NCI-H345 treated with DMSO at 0.1 percent for 48 hours (cell line): ENCODE results near the gene WFIKKN2.

Experiments
- DNase-seq: peaks from one replicate; lab custom pipeline; 2025; ENCODE audit not compliant: unreplicated experiment; lab: John Stamatoyannopoulos, UW

Gene WFIKKN2

DNA sequence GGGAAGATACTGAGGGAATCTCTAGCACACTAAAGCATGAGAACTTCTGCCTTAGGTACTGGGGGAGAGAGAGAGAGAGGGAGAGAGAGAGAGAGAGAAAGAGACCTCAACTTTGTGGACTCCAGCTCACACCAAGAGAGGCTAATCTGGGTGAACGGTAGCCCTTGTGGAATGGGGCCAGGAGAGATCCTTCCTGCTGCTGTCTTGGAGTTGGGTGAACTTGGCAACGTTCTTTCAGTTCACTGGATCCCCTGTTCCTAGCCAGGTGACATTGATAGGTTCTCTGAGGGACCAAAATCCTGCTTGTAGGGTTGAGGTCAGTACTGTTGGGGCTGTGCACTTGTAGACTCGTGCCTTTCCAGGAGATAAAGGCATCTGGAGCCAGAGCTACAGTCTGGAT is 26.5 kb upstream of the WFIKKN2 start:
- DNase-seq = no peak

DNA sequence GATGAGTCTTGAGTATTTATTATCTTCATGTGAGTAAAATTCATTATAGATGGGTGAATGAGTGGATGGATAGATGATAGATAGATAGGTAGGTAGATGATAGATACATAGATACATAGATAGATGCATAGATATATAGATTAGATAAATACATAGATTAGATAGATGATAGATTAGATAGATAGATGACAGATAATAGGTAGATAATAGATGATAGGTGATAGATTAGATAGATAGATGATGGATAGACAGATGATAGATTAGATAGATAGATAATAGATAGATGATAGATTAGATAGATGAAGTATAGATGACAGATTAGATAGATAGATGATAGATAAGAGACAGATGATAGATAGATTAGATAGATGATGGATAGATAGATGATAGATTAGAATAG is 21.8 kb upstream of the WFIKKN2 start:
- DNase-seq = no peak

DNA sequence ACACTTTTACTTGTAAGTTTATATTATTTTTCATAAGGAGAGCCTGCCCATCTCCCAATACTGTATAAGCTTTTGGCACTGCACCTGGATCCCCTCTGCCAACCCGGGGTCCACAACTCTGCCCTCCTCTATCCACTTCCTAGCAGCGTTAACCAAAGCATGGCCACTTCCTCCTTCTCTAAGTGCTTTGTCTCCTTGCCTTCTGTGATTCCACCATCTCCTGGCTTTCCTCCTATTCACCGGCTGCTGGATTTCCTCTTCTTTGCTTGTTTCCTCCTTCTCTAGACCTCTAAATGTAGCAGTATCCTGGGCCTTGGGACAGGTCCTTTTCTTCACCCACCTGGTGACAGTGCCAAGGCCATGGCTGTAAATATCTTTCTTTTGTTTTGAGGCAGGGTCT is 20.0 kb upstream of the WFIKKN2 start:
- DNase-seq = no peak

DNA sequence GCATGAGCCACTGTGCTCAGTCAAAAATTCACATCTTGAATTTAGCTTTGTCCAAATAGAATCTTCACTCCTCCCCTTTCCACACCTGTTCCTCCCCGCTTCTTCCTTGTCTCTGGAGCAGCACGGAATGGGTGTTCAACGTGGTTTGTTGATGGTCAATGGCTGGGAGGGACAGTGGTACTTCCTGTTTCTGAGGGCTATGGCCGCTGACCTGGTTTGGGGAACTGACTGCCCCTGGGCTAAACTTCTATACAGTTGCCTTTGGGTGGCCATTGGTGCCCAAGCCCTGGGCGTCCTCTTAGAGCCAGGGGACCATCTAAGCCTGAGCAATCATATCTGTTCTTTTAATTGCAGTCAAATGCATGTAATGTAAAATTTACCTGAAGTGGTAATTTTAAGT is 19.1 kb upstream of the WFIKKN2 start:
- DNase-seq = no peak

DNA sequence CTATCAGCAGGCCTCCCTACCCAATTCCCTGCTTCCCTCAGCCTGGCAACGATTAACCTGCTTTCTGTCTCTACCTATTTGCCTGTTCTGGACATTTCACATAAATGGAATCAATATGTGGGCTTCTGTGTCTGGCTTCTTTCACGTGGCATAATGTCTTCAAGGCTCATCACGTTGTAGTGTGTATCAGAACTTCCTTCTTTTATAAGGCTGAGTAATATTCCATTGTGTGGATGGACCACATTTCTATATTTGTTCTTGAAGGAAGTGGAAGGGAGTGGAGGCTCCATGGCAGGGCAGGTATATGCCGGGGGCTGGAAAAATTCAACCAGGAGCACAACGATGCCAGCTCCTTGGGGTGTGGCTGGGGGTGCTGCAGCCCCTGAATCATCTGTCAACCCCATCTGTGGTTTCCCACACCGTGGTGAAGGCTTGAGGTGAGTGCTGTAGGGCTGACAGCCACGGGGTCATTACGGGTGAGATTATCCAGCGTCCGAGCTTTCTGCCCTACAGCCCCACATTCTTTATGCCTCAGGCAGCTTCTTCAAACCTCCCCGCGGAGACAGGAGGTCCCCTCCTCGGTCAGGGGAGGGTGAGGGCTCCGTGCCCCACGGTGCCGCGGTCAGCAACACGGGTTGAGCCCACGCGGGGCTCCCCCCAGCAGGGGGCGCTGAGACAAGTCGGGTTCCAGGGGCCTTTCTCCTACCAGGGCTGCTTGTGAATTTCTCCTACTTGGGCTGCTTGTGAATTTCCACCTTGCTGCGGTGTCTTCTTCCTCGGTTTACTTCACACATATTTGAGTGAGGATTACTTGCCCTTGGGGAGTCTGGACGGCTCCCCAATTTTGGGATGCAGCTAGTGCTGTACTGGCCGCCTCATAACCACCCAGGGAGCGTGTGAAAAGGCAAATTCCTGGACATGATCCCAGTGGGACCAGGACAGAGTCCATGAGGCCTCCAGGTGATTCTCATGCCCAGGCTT is 18.3 kb upstream of the WFIKKN2 start:
- DNase-seq = no peak

DNA sequence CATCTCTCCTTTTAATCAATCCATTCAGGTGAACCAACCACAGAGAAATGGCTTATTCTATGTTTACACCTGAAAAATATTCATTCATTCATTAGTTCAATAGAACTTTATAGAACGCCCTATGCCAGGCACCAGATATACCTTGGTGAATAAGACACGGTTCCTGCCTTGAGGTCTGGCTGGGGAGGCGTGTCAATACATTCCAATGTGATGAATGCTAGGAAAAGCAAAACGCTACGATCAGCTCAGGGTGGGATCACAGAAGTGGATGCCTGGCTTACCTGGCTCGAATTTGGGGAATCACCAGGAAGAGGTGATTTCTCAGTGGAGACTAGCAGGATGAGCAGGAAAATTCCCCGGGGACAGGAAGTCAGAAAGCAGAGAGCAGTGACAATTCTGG is 17.5 kb upstream of the WFIKKN2 start:
- no peak for DNase-seq

DNA sequence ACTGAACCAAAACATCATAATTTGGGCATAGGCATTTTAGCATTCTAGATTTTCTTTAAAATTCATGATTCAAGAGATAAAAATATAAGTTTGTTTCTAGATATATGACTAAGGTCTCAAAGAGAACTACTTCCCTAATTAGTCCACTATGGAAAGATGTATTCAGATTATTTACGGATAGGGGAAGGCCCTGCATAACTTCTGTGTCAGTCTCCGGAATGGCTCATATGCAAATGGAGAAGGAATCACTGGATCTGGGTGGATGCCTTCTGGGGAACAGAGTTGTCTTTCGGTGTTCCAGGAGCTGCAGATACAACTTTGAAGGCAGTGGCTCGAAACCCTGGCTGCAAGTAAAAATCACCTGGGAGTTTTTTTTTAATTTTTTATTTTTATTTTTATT is 17.1 kb upstream of the WFIKKN2 start:
- DNase-seq = no peak

DNA sequence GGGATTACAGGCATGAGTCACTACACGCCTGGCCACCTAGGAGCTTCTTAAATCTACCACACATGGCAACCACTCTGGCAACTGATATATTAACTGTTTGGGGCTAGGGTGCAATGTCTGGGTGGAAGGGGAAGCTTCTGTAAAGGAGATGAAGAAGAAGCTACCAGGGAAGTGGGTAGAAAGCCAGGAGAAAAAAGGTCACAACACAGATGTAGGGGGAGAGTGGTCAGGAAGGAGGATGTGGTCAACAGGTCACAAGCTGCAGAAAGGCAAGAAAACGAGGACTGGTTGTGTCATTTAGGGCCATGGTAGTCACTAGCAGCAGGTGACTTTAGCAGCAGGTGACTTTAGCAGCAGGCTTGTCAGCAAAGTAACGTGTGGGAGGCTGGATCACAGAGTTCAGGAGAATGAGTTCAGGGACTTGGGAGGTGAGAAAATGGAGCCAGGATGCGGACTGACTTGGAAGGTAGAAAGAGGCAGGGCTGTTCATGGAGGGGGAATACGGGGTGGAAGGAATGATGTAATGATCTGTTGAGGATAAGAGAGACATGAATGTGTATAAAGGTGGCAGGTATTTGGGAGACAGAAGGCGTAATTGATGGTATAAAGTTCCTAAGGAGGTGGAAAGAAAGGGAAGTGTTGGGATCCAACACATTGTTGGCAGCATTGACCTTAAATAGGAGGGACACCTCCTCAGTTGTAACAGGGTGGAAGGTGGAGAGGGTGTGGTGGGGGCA is 16.3 kb upstream of the WFIKKN2 start:
- no peak for DNase-seq

DNA sequence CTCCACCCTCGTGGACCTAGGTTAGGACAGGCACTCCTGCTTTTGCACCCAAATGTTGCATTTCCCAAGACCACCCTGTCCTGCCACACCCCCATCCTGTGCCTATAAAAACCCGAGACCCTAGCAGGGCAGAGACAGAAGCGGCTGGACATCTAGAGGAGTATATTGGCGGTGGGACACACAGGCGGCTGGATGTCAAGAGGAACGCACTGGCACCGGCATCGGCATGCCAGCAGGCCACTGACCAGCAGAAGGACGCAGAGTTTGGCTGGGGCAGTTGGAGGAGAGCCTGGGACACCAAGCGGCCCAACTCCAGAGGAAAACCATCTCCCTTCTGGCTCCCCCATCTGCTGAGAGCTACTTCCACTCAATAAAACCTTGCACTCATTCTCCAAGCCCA is 14.7 kb upstream of the WFIKKN2 start:
- no peak for DNase-seq

DNA sequence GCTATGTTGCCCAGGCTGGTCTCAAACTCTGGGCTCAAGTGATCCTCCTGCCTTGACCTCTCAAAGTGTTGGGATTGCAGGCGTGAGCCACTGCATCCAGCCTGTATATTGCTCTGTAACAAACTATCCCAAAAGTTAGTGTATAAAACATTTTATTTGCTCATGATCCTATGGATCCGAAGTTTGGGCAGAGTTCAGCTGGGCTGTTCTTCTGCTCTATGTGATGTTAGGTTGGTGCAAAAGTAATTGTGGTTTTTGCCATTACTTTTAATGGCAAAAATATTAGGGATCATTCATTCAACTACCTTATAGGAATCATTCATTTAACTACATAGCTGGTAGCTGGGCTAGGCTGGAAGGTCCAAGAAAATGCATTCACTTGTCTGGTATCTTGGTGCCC is 12.8 kb upstream of the WFIKKN2 start:
- DNase-seq = no peak

DNA sequence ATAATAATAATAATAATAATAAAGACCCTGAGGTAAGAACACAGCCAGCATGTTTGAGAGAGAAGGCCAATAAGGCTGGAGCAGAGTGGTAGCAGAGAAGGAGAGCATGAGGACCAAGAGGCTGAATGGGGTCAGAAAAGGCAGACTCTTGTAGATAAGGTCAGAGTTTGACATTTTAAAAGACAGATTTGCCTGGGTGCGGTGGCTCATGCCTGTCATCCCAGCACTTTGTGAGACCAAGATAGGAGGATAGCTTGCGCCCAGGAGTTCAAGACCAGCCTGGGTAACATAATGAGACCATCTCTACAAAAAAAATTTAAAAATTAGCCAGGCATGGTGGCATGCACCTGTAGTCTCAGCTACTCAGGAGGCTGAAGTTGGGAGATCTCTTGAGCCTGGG is 11.0 kb upstream of the WFIKKN2 start:
- no peak for DNase-seq

DNA sequence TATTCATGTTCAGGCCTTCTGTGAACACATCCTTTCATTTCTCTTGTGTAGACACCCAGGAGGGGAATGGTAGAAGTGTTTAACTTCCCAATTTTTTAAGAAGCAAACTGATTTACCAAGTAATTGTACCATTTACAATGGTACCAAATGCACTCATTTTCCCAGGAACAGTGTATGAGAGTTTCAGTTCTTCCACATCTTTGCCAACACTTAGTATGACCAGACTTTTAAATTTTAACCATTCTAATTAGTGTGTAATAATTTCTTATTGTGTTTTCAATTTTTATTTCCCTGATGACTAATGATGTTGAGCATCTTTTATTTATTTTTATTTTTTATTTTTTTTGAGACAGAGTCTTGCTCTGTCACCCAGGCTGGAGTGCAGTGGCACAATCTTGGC is 10.2 kb upstream of the WFIKKN2 start:
- no peak for DNase-seq

DNA sequence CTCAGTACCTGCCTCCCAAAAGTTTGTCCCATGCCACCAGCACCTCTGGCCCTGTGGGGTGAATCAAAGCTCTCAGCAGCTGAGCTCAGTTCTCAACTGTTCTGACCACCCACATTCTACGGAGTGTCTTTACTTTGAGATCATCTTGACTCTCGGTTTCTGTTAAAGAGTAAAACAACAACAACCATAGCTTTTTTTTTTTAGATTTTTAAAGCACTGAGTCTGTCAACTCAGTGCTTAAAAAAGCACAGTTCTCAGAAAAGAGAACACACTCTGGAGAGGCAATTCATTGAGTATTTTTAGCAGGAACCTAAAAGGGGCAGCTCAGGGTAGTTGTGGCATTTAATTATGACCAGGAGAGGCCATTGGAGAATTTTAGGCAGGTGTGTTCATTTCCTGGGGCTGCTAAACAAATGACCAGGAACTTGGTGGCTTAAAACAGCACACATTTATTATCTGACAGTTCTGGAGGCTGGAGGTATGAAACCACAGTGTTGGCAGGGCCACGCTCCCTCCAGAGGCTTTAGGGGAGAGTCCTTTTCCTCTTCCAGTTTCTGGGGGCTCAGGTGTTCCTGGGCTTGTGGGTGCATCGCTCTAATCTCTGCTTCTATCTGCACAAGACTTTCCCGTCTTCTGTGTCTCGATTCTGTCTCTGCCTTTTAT is 6.7 kb upstream of the WFIKKN2 start:
- DNase-seq = no peak

DNA sequence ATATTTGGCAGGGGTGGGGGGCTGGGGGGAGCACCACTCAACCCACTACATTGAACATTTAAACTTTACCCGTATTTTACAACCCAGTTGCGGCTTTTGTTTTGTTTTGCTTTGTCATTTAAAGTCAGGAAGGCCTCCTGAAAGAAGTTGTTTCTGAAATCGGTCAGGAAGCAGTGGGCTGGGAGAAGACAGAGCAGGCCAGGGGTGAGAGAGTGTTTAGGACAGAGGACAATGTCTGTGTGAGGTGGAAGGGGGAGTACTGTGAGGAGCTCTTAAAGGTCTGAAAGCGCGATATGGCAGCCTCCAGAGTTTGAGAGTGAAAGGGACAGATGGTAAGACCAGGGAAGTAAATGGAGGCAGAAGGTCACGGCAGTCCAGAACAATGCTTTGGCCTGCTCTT is 6.1 kb upstream of the WFIKKN2 start:
- DNase-seq = no peak

DNA sequence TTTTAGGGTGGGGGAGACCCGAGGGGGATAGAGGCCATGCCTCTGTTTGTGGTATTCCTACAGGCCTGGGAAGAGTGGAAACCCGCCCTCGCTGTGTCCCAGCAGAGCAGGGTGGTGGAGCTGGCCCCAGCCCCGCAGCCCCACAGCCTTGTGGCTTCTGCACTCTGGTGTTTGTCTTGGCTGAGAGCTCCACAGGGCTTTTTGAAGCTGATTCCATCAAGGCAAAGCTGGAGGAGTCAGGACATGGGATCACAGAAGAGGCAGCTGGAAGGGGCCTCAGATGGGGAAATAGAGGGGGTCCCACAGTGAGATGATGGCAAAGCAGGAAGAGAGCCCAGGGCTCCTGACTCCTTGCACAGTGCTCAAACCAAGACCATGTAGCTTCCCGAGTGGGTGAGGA is 5.0 kb upstream of the WFIKKN2 start:
- DNase-seq = no peak

DNA sequence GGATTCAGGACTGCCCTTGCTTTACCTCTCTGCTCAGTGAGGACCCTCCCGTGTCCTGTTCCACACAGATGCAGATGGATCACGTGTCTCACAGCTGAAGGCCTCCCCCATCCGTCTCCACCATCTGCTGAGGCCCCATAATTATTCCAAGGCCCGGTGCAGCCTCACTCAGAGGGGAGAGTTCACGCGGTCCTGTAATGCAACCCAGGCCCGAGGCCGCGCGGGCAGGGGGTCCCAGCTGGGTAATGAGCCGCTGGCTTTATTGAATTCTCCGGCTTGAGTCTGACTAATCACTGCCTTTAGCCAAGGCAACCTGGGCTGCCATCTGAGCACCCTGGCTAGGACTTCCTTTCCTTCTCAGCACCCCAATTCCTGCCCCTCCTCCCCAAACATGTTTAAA is 4.4 kb upstream of the WFIKKN2 start:
- no peak for DNase-seq

DNA sequence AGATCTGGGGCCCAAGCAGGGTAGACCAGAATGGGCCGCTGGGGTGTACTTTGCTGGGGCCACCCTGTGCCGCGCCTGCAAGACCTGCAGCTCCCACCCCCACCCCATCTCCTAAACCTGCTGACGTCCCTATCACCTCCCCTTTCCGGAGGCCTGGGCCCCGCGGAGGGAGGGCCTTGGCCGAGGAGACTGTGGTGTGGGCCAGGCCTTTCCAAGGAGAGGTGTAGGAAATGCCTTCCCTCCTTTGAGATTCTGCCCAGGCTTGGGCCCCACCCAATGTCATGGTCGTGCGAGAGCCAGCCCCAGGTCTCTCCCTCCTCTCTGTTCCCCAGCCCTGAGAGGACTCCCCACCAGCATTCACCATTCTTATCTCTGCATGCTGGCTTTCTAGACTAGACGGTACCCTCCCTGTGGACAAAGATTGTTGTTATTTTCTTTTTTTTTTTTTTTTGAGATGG is 3.9 kb upstream of the WFIKKN2 start:
- no peak for DNase-seq

DNA sequence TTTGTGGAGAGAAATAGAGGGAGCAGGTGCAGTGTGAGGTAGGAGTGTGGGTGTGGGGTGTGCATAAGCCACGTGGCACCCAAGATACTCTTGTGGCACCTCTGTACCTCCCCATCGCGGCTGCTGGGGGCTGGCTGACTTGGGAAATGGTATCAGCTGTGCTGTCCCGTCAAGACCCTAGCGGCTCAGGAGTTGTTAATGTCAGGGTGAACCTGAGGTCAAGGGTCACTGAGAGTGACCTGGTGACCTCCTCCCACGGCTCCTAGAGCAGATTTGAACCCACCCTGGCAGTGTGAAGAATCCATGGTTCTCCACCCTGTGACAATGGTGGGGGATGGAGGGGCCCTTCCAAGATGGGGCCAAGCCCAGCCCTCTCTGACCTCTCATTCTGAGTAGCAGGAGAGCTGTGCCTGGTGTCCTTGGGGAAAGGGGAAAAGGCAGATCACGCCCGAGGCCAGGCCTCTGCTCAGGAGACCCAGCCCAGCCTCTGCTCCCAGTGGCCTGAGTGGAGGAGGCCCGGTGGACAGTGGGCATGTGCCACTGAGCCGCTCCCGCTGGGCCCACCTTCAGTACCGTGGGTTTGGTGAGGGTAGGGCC is 3.0 kb upstream of the WFIKKN2 start:
- no peak for DNase-seq

DNA sequence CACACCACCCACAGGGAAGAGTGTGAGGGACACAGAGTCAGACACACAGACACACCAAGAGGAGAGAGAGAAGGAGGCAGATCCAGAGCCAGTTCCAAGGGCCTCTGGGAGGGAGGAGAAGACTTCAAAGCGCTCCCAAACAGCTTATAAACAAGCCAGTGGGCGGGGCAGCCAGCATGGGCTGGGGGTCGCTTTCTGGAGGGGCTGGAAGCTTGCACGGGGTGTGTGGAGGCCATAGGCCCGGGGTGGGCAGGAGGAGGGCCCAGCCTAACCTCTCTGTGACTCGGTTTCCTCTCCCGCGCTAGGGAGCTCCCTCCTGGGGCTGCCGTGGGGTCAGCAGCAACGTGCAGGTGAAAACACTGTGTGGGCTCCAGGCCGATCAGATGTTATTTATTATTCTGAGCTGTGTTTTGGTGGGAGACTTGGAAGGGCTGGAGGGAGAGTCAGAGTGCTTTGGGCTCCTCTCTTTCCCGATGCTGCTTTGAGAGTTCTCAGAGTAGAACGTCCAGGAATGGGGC is 2.5 kb upstream of the WFIKKN2 start:
- no peak for DNase-seq

DNA sequence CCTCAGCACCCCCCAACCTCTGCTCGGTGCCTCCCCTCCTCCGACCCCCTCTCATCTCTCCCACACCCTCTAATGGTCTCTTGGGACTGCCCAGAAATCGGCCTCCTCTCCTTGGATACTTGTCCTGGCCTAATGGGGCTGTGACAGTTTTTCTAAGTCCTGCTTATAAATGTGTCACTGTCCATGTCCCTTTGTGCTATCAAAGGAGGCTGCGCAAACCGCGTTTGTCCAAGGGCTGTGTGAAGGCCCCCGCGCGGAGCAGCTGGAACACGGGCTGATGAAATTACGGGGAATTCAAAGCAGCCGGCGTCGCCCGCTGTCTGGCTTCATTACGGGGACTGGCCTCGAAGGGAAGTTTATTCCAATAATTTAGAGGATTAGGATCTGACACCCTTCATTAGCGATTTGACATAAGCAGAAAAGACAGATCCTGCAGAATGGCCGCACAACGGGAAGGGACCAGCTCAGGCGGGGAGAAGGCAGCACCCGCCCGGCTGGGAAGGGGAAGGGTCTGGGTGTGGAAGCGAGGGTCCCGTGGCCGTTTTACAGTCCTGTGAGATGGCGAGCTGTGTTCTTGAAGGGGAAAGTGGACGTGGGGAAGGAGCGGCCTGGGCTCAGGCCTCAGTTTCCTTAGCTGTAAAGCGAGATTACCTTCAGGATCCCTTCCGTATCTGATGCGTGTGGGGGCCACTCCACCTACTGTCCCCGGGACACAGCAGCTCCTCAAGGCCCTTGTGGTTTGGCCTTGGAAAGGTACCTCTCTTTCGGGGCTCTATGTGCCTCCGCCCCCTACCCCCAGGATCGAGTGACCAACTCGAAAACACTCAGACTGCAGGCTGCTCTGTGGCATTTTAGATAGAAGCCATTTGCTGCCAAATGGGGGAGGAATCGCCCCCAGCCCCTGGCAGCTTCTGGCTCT is 1.6 kb upstream of the WFIKKN2 start:
- DNase-seq = no peak
